Measurements from ENCODE around the gene KCNK18.

The KCNK18 gene

DNA sequence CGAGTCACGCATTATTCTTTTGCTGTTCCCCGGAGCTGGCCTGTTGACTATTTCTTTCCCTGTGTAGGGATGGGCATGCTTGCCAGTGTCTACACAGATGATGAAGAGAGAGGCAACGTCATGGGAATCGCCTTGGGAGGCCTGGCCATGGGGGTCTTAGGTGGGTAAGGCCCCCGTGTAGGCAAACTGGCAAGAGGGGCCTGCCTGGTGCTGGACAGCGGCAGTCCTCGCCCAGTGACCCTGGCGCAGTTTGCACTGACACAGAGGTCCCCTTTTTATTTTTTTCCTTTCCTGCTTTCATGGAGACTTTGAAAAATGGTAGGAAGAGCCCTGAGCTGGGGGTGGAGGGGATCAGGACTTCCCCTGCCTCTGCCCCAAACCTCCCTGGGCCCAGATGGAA lies 57.0 kb downstream of the KCNK18 start:
- DNase-seq (ENCODE audit: low read depth) = no peak

DNA sequence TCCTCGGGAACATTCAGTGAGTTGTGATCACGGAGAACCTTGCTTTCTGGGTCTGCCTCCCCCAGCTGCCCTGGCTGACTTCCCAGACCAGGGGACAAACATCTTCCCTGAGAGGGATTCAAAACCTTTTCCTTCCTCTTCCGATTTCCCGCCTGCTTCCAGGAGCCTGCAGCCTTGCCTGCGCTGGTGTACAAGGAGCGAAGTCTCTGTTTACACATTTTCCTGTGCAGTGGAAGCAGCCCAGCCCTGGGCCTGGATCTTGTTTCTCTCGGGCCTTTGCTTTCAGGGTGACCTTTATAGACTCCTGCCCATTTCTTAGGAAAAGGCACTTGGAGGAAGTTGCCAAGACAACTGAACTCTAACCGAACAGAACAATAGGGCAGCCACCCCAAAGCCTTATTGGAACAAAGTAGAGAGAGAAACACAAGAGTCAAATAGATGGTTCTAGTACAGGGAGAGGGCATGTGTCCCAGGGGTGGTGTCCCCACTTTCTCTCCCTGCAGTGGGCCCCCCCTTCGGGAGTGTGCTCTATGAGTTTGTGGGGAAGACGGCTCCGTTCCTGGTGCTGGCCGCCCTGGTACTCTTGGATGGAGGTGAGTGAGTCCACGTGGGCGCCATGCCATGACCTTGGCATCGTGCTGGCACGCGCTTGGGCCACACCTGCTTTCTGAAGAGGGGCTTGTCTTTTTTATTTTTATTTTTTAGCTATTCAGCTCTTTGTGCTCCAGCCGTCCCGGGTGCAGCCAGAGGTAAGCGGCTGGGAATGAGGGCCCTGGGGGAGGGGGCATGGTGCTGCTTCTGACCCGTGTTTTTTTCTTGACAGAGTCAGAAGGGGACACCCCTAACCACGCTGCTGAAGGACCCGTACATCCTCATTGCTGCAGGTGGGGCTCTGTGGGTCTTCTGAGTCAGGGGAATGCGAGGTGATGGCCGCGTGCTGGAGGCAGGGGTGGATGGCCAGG lies 57.8 kb downstream of the KCNK18 start:
- no peak for DNase-seq (ENCODE audit: low read depth)

DNA sequence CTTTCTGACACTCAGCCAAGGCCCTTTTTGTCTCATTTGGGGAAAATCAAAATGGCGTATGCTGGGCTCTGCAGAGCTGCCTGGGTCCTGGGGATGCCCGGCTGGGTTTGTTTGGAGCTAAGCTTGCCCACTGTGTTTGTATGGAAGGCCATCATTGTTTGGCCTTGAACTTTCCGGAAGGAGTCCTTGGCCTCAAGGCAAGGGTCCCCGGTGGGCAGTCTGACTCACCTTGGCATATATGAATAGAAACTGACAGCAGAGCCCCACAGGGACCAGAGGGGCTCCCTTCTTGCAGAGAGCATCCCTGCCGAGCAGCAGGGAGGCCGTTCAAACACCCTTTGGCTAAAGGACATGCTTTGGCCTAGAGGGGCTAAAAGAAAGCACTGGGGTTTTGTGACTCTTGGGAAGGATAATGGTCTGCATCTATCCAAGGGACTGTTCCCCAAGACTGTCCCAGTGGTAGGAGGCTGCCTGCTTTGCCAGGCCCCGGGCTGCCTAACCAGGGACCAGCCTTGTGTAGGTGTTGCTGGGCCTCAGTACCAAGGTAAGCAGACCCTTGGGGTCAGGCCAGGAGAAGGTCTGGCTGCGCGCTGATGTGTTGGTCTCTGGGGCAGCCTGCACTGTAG lies 58.7 kb downstream of the KCNK18 start:
- no peak for DNase-seq (ENCODE audit: low read depth)

DNA sequence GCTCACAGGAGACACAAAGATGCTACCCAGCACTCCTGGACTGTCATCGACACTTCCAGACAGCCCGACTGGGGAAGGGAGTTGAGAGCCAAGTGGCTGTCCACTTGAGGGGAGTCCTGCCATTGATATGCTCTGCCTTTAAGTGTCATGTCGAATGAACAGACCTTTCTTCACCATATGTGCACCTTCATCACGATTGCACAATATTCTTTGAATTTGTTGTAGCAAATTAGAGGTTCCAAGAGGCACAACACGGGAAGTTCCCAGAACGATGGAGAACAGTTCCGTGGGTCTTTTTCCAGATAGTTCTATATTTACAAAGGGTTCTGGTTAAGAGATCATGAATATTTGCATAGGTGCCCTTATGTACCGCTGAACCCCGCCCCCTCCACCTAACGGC lies 59.6 kb downstream of the KCNK18 start:
- DNase-seq (ENCODE audit: low read depth) = no peak

DNA sequence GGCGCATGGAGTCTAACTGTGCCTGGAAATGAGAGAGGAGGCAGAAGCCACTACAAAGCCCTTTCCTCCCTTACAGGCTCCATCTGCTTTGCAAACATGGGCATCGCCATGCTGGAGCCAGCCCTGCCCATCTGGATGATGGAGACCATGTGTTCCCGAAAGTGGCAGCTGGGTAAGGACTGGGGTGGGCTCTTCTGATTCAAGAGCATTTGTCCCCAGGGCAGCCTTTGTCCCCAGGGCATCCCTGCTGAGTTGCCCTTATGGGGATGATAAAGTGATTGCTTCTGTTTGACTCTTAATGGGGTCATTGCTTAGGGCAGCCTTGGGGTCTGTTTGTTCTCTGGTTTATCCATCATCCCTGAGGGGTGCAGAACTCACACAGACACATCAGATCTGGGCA lies 60.4 kb downstream of the KCNK18 start:
- no peak for DNase-seq (ENCODE audit: low read depth)

DNA sequence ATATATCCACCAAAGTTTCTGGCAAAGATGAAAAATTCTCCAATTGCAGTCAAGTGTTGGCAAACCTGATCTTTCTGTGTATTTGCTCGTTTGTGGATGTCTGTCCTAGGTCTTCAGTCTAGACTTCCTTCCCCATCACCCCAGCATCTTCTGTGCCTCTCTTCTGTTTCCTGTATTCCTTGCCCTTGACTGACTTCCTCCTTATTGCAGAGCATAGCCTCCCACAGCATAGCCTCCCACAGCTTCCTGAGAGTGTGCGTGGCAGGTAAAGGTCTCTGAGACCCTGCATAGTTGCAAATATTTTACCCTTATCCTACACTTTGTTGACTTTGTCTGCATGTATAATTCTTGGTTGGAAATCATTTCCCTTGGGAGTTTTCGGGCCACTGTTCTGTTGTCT lies 62.0 kb downstream of the KCNK18 start:
- DNase-seq (ENCODE audit: low read depth) = no peak

Measured in stimulated activated CD8-positive, alpha-beta memory T cell treated with anti-CD3 and anti-CD28 coated beads, Interleukin-12 subunit alpha, Interleukin-12 subunit beta, amount 100 ng/mL, for 1 hour (primary cell).